ENCODE data around the gene ELMO2.

Gene ELMO2

GRCh38 chr20:46367234-46367633, 39.2 kb downstream of the ELMO2 start:
- DNase-seq (ENCODE audit: low read depth in 2 of 2) = no peak

- no peak for DNase-seq (ENCODE audit: low read depth in 2 of 2)
Observed at GRCh38 chr20:46366826-46367225, 39.6 kb downstream of the ELMO2 start.

- DNase-seq (ENCODE audit: low read depth in 2 of 2) = no peak
Observed at GRCh38 chr20:46365487-46366220, 40.8 kb downstream of the ELMO2 start.

GRCh38 chr20:46364670-46365486, 41.5 kb downstream of the ELMO2 start:
- no peak for DNase-seq (ENCODE audit: low read depth in 2 of 2)

- DNase-seq (ENCODE audit: low read depth in 2 of 2) = peak; percentile 66 to 82
Observed at GRCh38 chr20:46363874-46364669, 42.3 kb downstream of the ELMO2 start.

- no peak for DNase-seq (ENCODE audit: low read depth in 2 of 2)
Observed at GRCh38 chr20:46362921-46363867, 43.2 kb downstream of the ELMO2 start.

GRCh38 chr20:46361811-46362210, 44.6 kb downstream of the ELMO2 start:
- no peak for DNase-seq (ENCODE audit: low read depth in 2 of 2)

GRCh38 chr20:46361381-46361780, 45.0 kb downstream of the ELMO2 start:
- no peak for DNase-seq (ENCODE audit: low read depth in 2 of 2)

- no peak for DNase-seq (ENCODE audit: low read depth in 2 of 2)
Observed at GRCh38 chr20:46359233-46359751, 47.1 kb downstream of the ELMO2 start.

- no peak for DNase-seq (ENCODE audit: low read depth in 2 of 2)
Observed at GRCh38 chr20:46358346-46359058, 47.9 kb downstream of the ELMO2 start.

GRCh38 chr20:46357030-46357514, 49.3 kb downstream of the ELMO2 start:
- no peak for DNase-seq (ENCODE audit: low read depth in 2 of 2)

- no peak for DNase-seq (ENCODE audit: low read depth in 2 of 2)
Observed at GRCh38 chr20:46356195-46357029, 50.0 kb downstream of the ELMO2 start.

GRCh38 chr20:46355778-46356177, 50.6 kb downstream of the ELMO2 start:
- no peak for DNase-seq (ENCODE audit: low read depth in 2 of 2)

- DNase-seq (ENCODE audit: low read depth in 2 of 2) = no peak
Observed at GRCh38 chr20:46354920-46355654, 51.3 kb downstream of the ELMO2 start.

- no peak for DNase-seq (ENCODE audit: low read depth in 2 of 2)
Observed at GRCh38 chr20:46354207-46354555, 52.2 kb downstream of the ELMO2 start.

GRCh38 chr20:46353500-46354206, 52.8 kb downstream of the ELMO2 start:
- DNase-seq (ENCODE audit: low read depth in 2 of 2) = no peak

- no peak for DNase-seq (ENCODE audit: low read depth in 2 of 2)
Observed at GRCh38 chr20:46352370-46352938, 54.0 kb downstream of the ELMO2 start.
